Measurements from ENCODE around the gene GNG7. TPM values are rescaled to one million over a fixed set of nuclear protein-coding genes. Genes with fewer than 3 reads are reported as not detected.
"Not testable (repeated sequence)": the region's sequence is repeated elsewhere in the genome, so short reads cannot be mapped to it uniquely, and the experiment has no call there.

The GNG7 gene
- total and polyA plus RNA-seq, 2 experiments from 2014 or later, result 0.11 to 0.13 TPM

DNA sequence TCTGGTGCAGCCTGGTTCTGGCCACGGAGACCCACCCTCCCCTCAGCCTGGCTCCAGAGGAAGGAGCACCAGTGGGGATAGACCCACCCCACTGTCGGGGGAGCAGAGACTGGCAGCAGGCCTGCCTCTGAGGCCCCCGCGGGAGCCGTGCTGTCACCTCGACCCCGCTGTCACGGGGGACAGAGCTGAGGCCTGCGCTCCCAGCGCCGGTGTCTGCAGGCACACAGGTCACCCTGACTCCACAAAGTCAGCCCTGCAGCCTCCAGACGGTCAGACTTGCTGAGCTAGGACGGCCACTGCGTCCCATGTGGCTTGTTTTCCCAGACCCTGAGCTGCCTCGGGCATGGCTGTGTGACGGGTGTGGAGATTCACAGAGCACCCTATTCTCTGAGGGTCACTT is 32.3 kb downstream of the GNG7 start:
- Histone ChIP-seq H3K79me2 (ENCODE audit: insufficient read depth) (no peaks in the 10 kb centered on the region), H3K27me3 (replicated peaks; ENCODE audit: insufficient read depth) (peaks cover 13% of the 10 kb centered on the region), H3K9me3 (ENCODE audit: low read depth) (no peaks in the 10 kb centered on the region), H3K4me1 (ENCODE audit: insufficient read depth) (no peaks in the 10 kb centered on the region), H3K27ac (no peak overlapping the region), H3K4me3 (no peak overlapping the region), H2AFZ (no peak overlapping the region), H3K9ac (no peak overlapping the region), H3F3A (ENCODE audit: insufficient read depth) (no peaks in the 10 kb centered on the region), H4K20me1 (ENCODE audit: insufficient read depth) (no peaks in the 10 kb centered on the region), H3K9me2 (ENCODE audit: insufficient read depth) (no peaks in the 10 kb centered on the region), H3K4me2 (ENCODE audit: unreplicated experiment) (no peak overlapping the region), H3K36me3 (ENCODE audit: low read depth) (no peaks in the 10 kb centered on the region)
- in situ Hi-C loops (cut with MboI), result loop anchor here (25.0 kb wide), 1 partner anchor 192 kb away; the partner anchor contains the start of gene ZNF556
- WGBS, 2 experiments (ENCODE audit: low coverage in 1 of 2, low lambda C conversion rate in 2 of 2, missing lambda C conversion rate in 2 of 2), result 77 to 80% methylated on average over 15 to 16 of the region's 16 CpGs
- TF ChIP-seq EZH2phosphoT487 (IDR thresholded peaks at IDR 0.05; ENCODE audit: insufficient read depth, low read depth), result no peak
- TF ChIP-seq EZH2 (IDR thresholded peaks at IDR 0.05; ENCODE audit: insufficient read depth, poor library complexity, severe bottlenecking), result no peak
- no peak for DNase-seq

DNA sequence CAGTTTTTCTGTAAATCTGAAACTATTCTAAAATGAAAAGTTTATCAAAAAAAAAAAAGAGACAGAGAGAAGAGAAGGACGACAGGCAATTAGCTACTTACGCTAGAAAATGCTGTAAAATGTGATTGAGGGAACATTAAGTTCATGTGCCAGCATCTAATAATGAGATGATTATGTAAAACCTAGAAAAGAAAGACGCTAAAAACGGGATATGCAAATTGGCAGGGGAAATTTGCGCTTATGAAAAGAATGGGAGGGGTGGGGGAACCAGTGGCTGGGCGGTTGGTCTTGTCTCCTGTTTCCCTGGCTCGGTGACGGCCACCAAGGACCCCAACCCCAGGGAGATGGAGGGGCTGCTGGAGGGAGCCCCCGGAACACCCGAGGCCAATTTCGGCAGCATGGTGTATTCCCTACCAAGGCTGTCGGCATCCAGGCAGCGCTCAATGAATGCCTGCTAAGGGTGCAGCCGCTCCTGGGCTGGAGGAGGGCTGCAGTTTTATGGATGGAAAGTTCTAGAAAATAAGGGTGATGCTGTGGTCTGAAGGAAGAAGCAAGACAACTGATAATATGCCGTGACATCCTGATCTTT is 34.2 kb downstream of the GNG7 start:
- Histone ChIP-seq H3K27ac (no peak overlapping the region), H3K36me3 (ENCODE audit: low read depth) (no peaks in the 10 kb centered on the region), H3K9me3 (ENCODE audit: low read depth) (no peaks in the 10 kb centered on the region), H2AFZ (no peak overlapping the region), H3K27me3 (replicated peaks; ENCODE audit: insufficient read depth) (no peaks in the 10 kb centered on the region; the same call in 1 of the 2 replicates), H3F3A (ENCODE audit: insufficient read depth) (no peaks in the 10 kb centered on the region), H3K4me2 (ENCODE audit: unreplicated experiment) (no peak overlapping the region), H4K20me1 (ENCODE audit: insufficient read depth) (no peaks in the 10 kb centered on the region), H3K4me3 (no peak overlapping the region), H3K9ac (no peak overlapping the region), H3K79me2 (ENCODE audit: insufficient read depth) (no peaks in the 10 kb centered on the region), H3K9me2 (ENCODE audit: insufficient read depth) (no peaks in the 10 kb centered on the region), H3K4me1 (ENCODE audit: insufficient read depth) (no peaks in the 10 kb centered on the region)
- WGBS, 2 experiments (ENCODE audit: low coverage in 1 of 2, low lambda C conversion rate in 2 of 2, missing lambda C conversion rate in 2 of 2), result 69 to 76% methylated on average over 15 of the region's 15 CpGs
- DNase-seq, result no peak
- no peak for TF ChIP-seq EZH2phosphoT487 (IDR thresholded peaks at IDR 0.05; ENCODE audit: insufficient read depth, low read depth)
- no peak for TF ChIP-seq EZH2 (IDR thresholded peaks at IDR 0.05; ENCODE audit: insufficient read depth, poor library complexity, severe bottlenecking)
- in situ Hi-C loops (cut with MboI), result loop anchor here (25.0 kb wide), 1 partner anchor 194 kb away; the partner anchor contains the start of gene ZNF556

DNA sequence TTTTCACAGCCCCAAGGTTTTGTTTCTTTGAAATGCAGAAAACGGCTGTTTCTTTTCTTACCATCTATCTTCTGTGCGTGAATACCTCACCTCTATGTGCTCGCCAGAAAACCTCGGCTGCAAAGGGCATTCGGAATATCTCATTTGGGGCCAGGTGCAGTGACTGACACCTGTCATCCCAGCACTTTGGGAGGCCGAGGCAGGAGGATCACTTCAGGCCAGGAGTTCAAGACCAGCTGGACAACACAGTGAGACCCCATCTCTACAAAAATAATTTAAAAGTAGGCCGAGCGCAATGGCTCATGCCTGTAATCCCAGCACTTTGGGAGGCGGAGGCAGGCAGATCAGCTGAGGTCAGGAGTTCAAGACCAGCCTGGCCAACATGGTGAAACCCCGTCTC is 35.1 kb downstream of the GNG7 start:
- in situ Hi-C loops (cut with MboI), result loop anchor here (25.0 kb wide), 1 partner anchor 195 kb away; the partner anchor contains the start of gene ZNF556

DNA sequence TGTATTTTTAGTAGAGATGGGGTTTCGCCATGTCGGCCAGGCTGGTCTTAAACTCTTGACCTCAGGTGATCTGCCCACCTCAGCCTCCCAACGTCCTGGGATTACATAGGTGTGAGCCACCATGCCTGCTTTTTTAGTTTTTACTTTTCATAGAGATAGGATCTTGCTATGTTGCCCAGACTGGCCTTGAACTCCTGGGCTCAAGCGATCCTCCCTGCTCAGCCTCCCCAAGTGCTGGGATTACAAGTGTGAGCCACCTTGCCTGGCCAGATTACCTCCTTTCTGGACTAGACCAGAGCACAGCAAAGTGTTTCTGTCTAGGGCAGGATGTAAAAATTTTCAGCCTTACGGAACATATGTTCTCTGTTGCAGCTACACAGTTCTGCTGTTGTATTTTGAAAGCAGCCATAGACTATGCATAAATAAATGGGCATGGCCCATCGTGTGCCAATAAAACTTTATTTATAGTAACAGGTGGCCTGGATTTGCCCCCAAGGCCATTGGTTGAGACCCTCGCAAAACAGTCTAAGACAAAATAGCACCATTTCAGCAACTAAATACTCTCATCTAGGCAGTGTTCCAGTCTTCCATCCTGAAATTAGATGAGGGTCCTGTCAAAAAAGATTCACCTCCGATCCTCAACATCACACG is 36.0 kb downstream of the GNG7 start:
- Histone ChIP-seq H2AFZ (no peak overlapping the region), H3K4me3 (no peak overlapping the region), H3K4me2 (ENCODE audit: unreplicated experiment) (no peak overlapping the region), H3F3A (ENCODE audit: insufficient read depth) (no peaks in the 10 kb centered on the region), H3K27ac (no peak overlapping the region), H4K20me1 (ENCODE audit: insufficient read depth) (no peaks in the 10 kb centered on the region), H3K9ac (no peak overlapping the region), H3K27me3 (replicated peaks; ENCODE audit: insufficient read depth) (no peaks in the 10 kb centered on the region; the same call in 1 of the 2 replicates), H3K79me2 (ENCODE audit: insufficient read depth) (no peaks in the 10 kb centered on the region), H3K4me1 (ENCODE audit: insufficient read depth) (no peaks in the 10 kb centered on the region), H3K9me3 (ENCODE audit: low read depth) (no peaks in the 10 kb centered on the region), H3K36me3 (ENCODE audit: low read depth) (no peaks in the 10 kb centered on the region), H3K9me2 (ENCODE audit: insufficient read depth) (no peaks in the 10 kb centered on the region)
- 68 to 71% methylated on average over 9 of the region's 9 CpGs for WGBS, 2 experiments (ENCODE audit: low coverage in 1 of 2, low lambda C conversion rate in 2 of 2, missing lambda C conversion rate in 2 of 2)
- in situ Hi-C loops (cut with MboI), result loop anchor here (25.0 kb wide), 1 partner anchor 196 kb away; the partner anchor contains the start of gene ZNF556
- no peak for DNase-seq
- TF ChIP-seq EZH2phosphoT487 (IDR thresholded peaks at IDR 0.05; ENCODE audit: insufficient read depth, low read depth), result no peak
- TF ChIP-seq EZH2 (IDR thresholded peaks at IDR 0.05; ENCODE audit: insufficient read depth, poor library complexity, severe bottlenecking), result no peak

More for the DNA sequence above, 35.1 kb downstream of the GNG7 start:
- H3K4me2 ChIP-seq (ENCODE audit: unreplicated experiment); H3K9ac ChIP-seq; DNase-seq; H3K79me2 ChIP-seq (ENCODE audit: insufficient read depth); H3K9me2 ChIP-seq (ENCODE audit: insufficient read depth); H3F3A ChIP-seq (ENCODE audit: insufficient read depth); H3K36me3 ChIP-seq (ENCODE audit: low read depth); H3K4me3 ChIP-seq; H3K9me3 ChIP-seq (ENCODE audit: low read depth); H2AFZ ChIP-seq; H4K20me1 ChIP-seq (ENCODE audit: insufficient read depth); H3K27ac ChIP-seq; H3K27me3 ChIP-seq (replicated peaks; ENCODE audit: insufficient read depth); H3K4me1 ChIP-seq (ENCODE audit: insufficient read depth): not testable (repeated sequence)
- 72 to 76% methylated on average over 10 of the region's 10 CpGs for WGBS, 2 experiments (ENCODE audit: low coverage in 1 of 2, low lambda C conversion rate in 2 of 2, missing lambda C conversion rate in 2 of 2)
